GM12878 (cell line): ENCODE data around the gene NDUFV1. TPM values are rescaled to one million over a fixed set of nuclear protein-coding genes. Genes with fewer than 3 reads are reported as not detected.

Experiments
- ATAC-seq: fragments of 200-7000 bp; cut with Tn5 transposase; 3 replicates; pipeline ENCODE4 v1.9.1; 2020; ENCODE audit warnings: mild to moderate bottlenecking, moderate library complexity
- BruUV-seq: library from RNA; stranded (reverse); fragments of 400-500 nt; replicated peaks from 2 replicates; lab custom pipeline; 2021; lab: Mats Ljungman, UMichigan
- CTCF ChIA-PET: fragments of 300-600 bp; sonication (Branson Sonifier 250); formaldehyde crosslinking; extraction: SDS; loops from one replicate; lab custom pipeline; 2021; ENCODE audit warnings: inconsistent platforms; lab: Yijun Ruan, JAX
- POLR2A ChIA-PET: fragments of 350-600 bp; formaldehyde crosslinking; extraction: SDS; loops from one replicate; lab custom pipeline; 2021; ENCODE audit warnings: inconsistent platforms; lab: Charles Lee
- RAD21 ChIA-PET: fragments of 300-600 bp; sonication (Branson Sonifier 250); formaldehyde crosslinking; loops from one replicate; lab custom pipeline; 2023; ENCODE audit warnings: antibody characterized with exemption; ENCODE audit not compliant: unreplicated experiment; lab: Charles Lee
- SMC1A ChIA-PET: fragments of 300-600 bp; sonication (Branson Sonifier 250); formaldehyde crosslinking; loops from one replicate; lab custom pipeline; 2023; ENCODE audit not compliant: unreplicated experiment, uncharacterized antibody; lab: Charles Lee
- DNase-seq: peaks from one replicate; pipeline ENCODE4 v3.0.0-alpha.2; 2011; ENCODE audit warnings: low read depth, low spot score
- FAIRE-seq: peaks from 3 replicates; lab custom pipeline; 2011; peaks lifted over from hg19 to GRCh38; lab: Jason Lieb, UNC
- H2AFZ ChIP-seq: 2 replicates; pipeline ENCODE4 v1.6.0; 2011; ENCODE audit warnings: low read depth, low read length, control low read depth; ENCODE audit not compliant: control insufficient read depth
- H3K27ac ChIP-seq: 2 replicates; pipeline ENCODE4 v1.5.1; 2011; ENCODE audit warnings: control low read depth; ENCODE audit not compliant: control insufficient read depth, insufficient read depth
- H3K27me3 ChIP-seq, 2 experiments: replicated peaks in 1 of 2; 2 replicates each; pipeline versions ENCODE4 v1.6.0 to v1.6.1; 2011; ENCODE audit warnings: low read length in 1 of 2; ENCODE audit not compliant: control insufficient read depth in 2 of 2, insufficient read depth in 2 of 2
- H3K36me3 ChIP-seq, 2 experiments: 2 replicates each; pipeline ENCODE4 v1.5.1; 2011; ENCODE audit warnings: low read length in 1 of 2; ENCODE audit not compliant: control insufficient read depth in 2 of 2, insufficient read depth in 2 of 2
- H3K4me1 ChIP-seq: 2 replicates; pipeline ENCODE4 v1.6.1; 2011; ENCODE audit warnings: mild to moderate bottlenecking, low read length, moderate library complexity, mixed read lengths; ENCODE audit not compliant: control insufficient read depth, insufficient read depth
- H3K4me2 ChIP-seq: 2 replicates; pipeline ENCODE4 v1.6.0; 2011; ENCODE audit warnings: control low read depth; ENCODE audit not compliant: control insufficient read depth, insufficient read depth
- H3K4me3 ChIP-seq: fragments of 200-600 bp; sonication (generic); 2 replicates; pipeline ENCODE4 v1.5.1; 2016
- H3K79me2 ChIP-seq: 2 replicates; pipeline ENCODE4 v1.6.0; 2011; ENCODE audit warnings: low read length; ENCODE audit not compliant: control insufficient read depth, insufficient read depth
- H3K9ac ChIP-seq: 2 replicates; pipeline ENCODE4 v1.8.0; 2011; ENCODE audit warnings: low read length, control low read depth, mixed read lengths; ENCODE audit not compliant: control insufficient read depth, insufficient read depth
- H3K9me3 ChIP-seq: replicated peaks from 3 replicates; pipeline ENCODE4 v1.5.1; 2011; ENCODE audit warnings: mild to moderate bottlenecking, low read length; ENCODE audit not compliant: control insufficient read depth, insufficient read depth
- H4K20me1 ChIP-seq: 2 replicates; pipeline ENCODE4 v1.6.0; 2011; ENCODE audit not compliant: control insufficient read depth, insufficient read depth
- CHD4 ChIP-seq: fragments of 200-600 bp; sonication (generic); IDR thresholded peaks from 2 replicates; pipeline ENCODE4 v1.6.1; 2016; ENCODE audit warnings: mild to moderate bottlenecking
- CREB1 ChIP-seq: IDR thresholded peaks from 2 replicates; pipeline ENCODE4 v1.6.1; 2012; ENCODE audit warnings: low read depth, mild to moderate bottlenecking, inconsistent platforms
- JUNB ChIP-seq: IDR thresholded peaks from 2 replicates; pipeline ENCODE4 v1.6.1; 2016; ENCODE audit warnings: antibody characterized with exemption, mild to moderate bottlenecking
- KDM1A ChIP-seq: fragments of 200-600 bp; sonication (generic); IDR thresholded peaks from 2 replicates; pipeline ENCODE4 v1.6.1; 2016; ENCODE audit warnings: borderline replicate concordance
- LARP7 ChIP-seq: fragments of 450-650 bp; IDR thresholded peaks from 2 replicates; pipeline ENCODE4 v1.6.1; 2017; ENCODE audit warnings: mild to moderate bottlenecking
- POU2F2 ChIP-seq: IDR thresholded peaks from 3 replicates; pipeline ENCODE4 v1.6.1; 2011; ENCODE audit warnings: low read depth, mild to moderate bottlenecking, low read length, borderline replicate concordance
- RAD51 ChIP-seq: fragments of 450-650 bp; IDR thresholded peaks from 2 replicates; pipeline ENCODE4 v1.6.1; 2016; ENCODE audit warnings: moderate library complexity, mild to moderate bottlenecking, inconsistent platforms
- RELA ChIP-seq: fragments of 450-650 bp; IDR thresholded peaks from 2 replicates; pipeline ENCODE4 v1.8.0; 2014; ENCODE audit warnings: borderline replicate concordance; ENCODE audit not compliant: partially characterized antibody
- SIX5 ChIP-seq: IDR thresholded peaks from 2 replicates; pipeline ENCODE4 v1.6.1; 2011; ENCODE audit warnings: mild to moderate bottlenecking, low read depth, low read length, moderate library complexity; ENCODE audit not compliant: severe bottlenecking
- SMAD1 ChIP-seq: fragments of 450-650 bp; IDR thresholded peaks from 2 replicates; pipeline ENCODE4 v1.6.1; 2018; ENCODE audit warnings: mild to moderate bottlenecking, low read depth; ENCODE audit not compliant: partially characterized antibody
- SP1 ChIP-seq: IDR thresholded peaks from one replicate; pipeline ENCODE4 v1.6.1; 2011; ENCODE audit warnings: low read depth, low read length
- SREBF2 ChIP-seq: IDR thresholded peaks from 2 replicates; pipeline ENCODE4 v1.6.1; 2012; ENCODE audit warnings: mild to moderate bottlenecking, low read length
- TCF12 ChIP-seq: IDR thresholded peaks from 2 replicates; pipeline ENCODE4 v1.6.1; 2011; ENCODE audit warnings: low read depth, mild to moderate bottlenecking, low read length
- WGBS: methylation state at CpG from one replicate; pipeline ENCODE4 v1.1.6; 2016; ENCODE audit warnings: low lambda C conversion rate; ENCODE audit not compliant: insufficient replicate concordance, insufficient coverage; ENCODE audit errors: missing lambda C conversion rate; 5-methylcytosine and 5-hydroxymethylcytosine counted together
- in situ Hi-C: fragments of 300-500 bp; cut with MboI; formaldehyde crosslinking; loops from 9 replicates; pipeline ENCODE4 v1.14.3; 2018; ENCODE audit warnings: mixed read lengths
- intact Hi-C: fragments of 100-400 bp; cut with micrococcal nuclease; formaldehyde crosslinking; loops from one replicate; pipeline ENCODE4 v1.14.2; 2022; ENCODE audit not compliant: unreplicated experiment
- polyA plus RNA-seq, 11 experiments: library from polyadenylated mRNA; depleted of rRNA in 4 of 11; unstranded in 6 of 11; stranded (reverse) in 5 of 11; fragments of >200 nt; fragmentation: Nextera tagmentation in 4 of 11; fragmentation: Illumina TruSeq in 1 of 11; extraction: Ambion mirVana in 4 of 11; extraction: Trizol in 1 of 11; gene quantifications; 1 replicate in 1 of 11; 2 replicates in 10 of 11; pipeline versions ENCODE4 v1.2.1 to v1.2.3, GENCODE V29; 2011 to 2016; ENCODE audit warnings: inconsistent platforms in 2 of 11, missing spikeins in 2 of 11, low read depth in 1 of 11
- total RNA-seq, 4 experiments: library from RNA; depleted of rRNA in 3 of 4; stranded (reverse); fragments of >200 nt in 3 of 4; fragmentation: Illumina TruSeq in 1 of 4; extraction: Trizol in 1 of 4; gene quantifications; 2 replicates each; pipeline versions ENCODE4 v1.2.1 to v1.2.3, GENCODE V29; 2013 to 2021
- TF ChIP-seq, protein P1 (sequence below): IDR thresholded peaks from 2 replicates; pipeline ENCODE4 v1.6.1; 2012; ENCODE audit warnings: low read depth, low read length, improper control_type of control experiment

NDUFV1 gene
- total and polyA plus RNA-seq, 10 of the 15 experiments (the other 5 are each of a cell fraction or from before 2014, with no cell fraction given) = 8.2 to 380 (median 231) TPM

DNA sequence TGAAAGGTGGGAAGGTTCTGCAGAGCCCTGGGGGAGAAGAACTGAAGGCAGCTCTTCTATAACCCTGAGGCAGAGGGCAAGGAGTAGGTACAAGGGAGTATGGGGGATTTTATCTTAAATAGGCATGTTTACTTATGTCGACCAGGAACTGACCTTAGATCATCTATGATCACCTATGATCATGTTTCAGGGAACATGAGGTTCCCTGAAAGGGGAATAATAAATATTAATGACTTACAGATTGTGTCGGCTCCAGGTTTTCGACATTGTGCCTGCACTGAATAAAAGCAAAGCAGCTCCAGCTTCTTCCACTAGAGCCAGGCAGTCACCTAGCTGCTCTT, 13.2 kb upstream of the NDUFV1 start:
- DNase-seq = no peak
- in situ Hi-C loops (no loop called here), intact Hi-C loops (no loop called here)
- Histone ChIP-seq H3K4me1 (peaks cover 9% of the 10 kb centered on the region), H3K36me3 (peaks cover 0 to 2% of the 10 kb centered on the region in 2 experiments; a peak in 1 of 4 replicates), H3K4me2 (no peak overlapping the region), H3K9me3 (peaks cover 6% of the 10 kb centered on the region; the same call in 2 of the 3 replicates), H3K4me3 (no peak overlapping the region), H3K27me3 (no peaks in the 10 kb centered on the region), H4K20me1 (no peaks in the 10 kb centered on the region), H3K27ac (no peak overlapping the region), H2AFZ (no peak overlapping the region), H3K79me2 (no peaks in the 10 kb centered on the region), H3K9ac (no peak overlapping the region)
- no peak for ATAC-seq
- FAIRE-seq = no peak
- SMC1A ChIA-PET = interaction anchor here (0.6 to 1.9 kb wide), 2 partner anchors 8 to 51 kb away, joined by 3 to 5 read pairs; no protein-coding TSS in a partner anchor
- no TSS peak for BruUV-seq
- TF ChIP-seq TCF12 (no peak), POU2F2 (no peak), SMAD1 (no peak), SIX5 (no peak), CHD4 (no peak), CREB1 (no peak), SREBF2 (no peak), SP1 (no peak), RAD51 (no peak), RELA (no peak), LARP7 (no peak), KDM1A (no peak), JUNB (no peak)
- TF ChIP-seq, protein P1, sequence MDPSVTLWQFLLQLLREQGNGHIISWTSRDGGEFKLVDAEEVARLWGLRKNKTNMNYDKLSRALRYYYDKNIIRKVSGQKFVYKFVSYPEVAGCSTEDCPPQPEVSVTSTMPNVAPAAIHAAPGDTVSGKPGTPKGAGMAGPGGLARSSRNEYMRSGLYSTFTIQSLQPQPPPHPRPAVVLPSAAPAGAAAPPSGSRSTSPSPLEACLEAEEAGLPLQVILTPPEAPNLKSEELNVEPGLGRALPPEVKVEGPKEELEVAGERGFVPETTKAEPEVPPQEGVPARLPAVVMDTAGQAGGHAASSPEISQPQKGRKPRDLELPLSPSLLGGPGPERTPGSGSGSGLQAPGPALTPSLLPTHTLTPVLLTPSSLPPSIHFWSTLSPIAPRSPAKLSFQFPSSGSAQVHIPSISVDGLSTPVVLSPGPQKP = no peak
- POLR2A ChIA-PET = interaction anchor here (0.7 kb wide), 1 partner anchor 14 kb away, joined by 3 read pairs; no protein-coding TSS in a partner anchor
- RAD21 ChIA-PET = interaction anchor here (0.9 kb wide), 1 partner anchor 10 kb away, joined by 3 read pairs; the partner anchor contains the start of gene GSTP1
- WGBS = 37% methylated on average over 3 of the region's 3 CpGs
- CTCF ChIA-PET = interaction anchor here (0.6 to 2.5 kb wide), 3 partner anchors 10 to 173 kb away, joined by 3 to 11 read pairs (median 4); partner anchors contain the start of gene GSTP1
